Endometrial microvascular endothelial cells (primary cell): ENCODE results near the gene ACO1. TPM values are rescaled to one million over a fixed set of nuclear protein-coding genes. Genes with fewer than 3 reads are reported as not detected.

Experiments used
- in situ Hi-C: cut with HindIII; loops from 2 replicates; pipeline ENCODE4 v1.10.0; 2017; ENCODE audit warnings: low sequenced_read_pairs, low pct_unique_long_range_greater_than_20kb; ENCODE audit errors: inconsistent ontology term
- total RNA-seq: library from RNA; depleted of rRNA; stranded (reverse); fragments of >200 nt; gene quantifications from one replicate; pipeline ENCODE4 v1.2.3, GENCODE V29; 2015; ENCODE audit errors: inconsistent ontology term

The ACO1 gene
- total RNA-seq, 1 donor from 2014 or later = 136 TPM

DNA sequence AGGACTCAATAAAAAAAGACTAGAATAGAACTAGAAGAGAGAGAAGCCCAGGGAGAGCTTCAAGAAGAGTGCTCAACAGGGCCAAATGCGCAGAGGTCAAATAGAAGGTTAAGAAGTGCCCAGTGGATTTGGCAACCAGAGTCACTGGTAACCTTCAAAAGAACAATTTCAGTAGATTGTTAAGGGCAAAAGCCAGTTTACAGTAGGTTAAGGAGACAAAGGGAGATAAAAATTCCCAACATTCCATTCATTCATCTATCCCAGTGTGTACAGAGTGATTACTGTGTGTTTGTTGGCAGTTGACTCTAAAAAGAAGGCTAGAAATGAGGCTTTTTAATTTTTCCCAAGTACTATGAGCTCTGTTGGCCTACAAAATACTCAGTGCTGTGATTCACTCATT, 72.1 kb downstream of the ACO1 start:
- in situ Hi-C loops = no loop called here

DNA sequence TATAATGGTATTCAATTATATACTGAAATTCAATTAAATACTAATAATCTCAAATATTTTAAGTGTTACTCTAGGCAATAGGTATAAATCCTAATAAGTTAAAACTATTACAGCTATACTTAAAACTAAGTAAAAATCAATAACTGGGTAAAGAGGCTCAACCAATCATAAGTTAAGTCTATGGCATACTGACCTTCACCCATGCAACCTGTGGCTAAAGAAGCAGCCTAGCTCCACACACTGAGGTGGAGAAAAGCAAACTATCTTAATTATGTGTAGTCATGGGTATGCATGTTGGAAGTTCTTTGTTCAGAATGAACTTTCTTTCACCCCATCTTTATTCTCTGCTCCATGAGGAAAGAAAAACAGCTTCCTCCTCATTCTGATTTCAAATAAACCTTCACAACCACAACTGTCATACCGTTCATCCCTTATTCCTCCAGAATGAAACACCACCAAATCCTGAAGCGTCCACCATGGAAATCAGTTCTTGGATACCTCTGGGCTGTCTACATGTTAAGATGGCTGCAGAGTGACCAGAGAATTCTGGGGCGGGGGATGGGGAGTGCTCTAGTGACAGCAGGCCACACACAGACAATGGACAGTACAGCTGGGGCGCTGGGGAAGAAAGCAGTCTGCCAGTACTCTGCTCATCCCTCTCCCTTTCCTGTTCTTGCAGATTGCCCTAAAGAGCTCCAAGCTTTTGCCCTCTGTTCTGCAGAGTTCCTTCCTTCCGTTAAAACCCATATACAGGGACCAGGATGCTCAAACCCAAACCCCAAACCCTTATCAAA, 79.3 kb downstream of the ACO1 start:
- in situ Hi-C loops = no loop called here

DNA sequence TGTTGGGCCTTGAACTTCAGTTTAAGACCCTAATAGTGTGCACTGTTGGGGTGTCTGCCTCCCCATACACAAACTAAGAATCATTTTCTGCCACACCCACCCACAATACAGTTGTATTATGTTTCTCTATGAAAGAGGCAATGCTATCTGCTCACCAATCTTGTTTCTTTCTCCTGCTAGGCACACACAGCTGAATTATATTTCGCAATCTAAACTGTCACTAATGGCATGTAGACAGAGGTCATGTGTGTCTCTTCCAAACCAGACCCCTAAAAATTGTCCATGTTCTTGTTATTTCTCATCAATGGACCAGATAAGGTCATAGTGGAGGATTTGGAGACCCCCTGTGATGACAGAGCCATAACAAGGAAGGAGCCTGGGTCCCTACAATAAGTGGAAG, 84.3 kb downstream of the ACO1 start:
- in situ Hi-C loops = no loop called here

DNA sequence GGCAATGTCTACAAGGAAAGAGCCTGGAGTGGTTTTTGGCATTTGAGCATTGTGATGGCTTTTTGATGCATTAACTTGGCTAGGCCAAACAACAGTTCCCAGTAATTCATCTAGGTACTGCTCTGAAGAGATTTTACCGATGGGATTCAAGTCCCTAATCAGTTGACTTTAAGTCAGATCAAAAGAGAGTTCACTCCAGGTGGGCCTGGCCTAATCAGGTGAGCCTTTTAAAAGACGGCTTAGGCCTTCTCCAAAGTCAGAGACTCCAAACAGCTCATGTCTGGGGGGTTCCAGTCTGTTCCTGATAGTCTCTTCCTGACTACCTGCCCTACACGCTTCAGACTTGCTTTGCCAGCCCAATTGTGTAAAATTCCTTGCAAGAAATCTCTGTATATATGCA, 87.9 kb downstream of the ACO1 start:
- in situ Hi-C loops = no loop called here

DNA sequence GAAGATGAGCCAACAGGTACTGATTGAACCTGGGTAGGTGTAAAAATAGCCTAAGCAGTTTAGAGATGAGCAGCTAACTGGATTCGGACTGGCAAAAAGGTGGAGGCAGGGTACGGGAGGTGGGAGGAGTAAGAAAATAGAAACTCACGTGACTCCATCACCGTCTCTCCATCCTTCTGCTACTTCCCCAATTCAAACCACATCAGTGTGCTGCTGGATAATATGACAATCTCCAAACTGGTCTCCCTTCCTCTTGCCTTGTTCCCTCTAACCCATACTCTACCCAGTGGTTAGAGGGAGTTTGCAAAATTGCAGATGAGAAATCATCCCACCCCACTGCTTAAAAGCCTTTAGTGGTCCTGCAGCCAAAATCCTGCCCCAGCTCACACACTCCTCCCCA, 98.9 kb downstream of the ACO1 start:
- in situ Hi-C loops = no loop called here

DNA sequence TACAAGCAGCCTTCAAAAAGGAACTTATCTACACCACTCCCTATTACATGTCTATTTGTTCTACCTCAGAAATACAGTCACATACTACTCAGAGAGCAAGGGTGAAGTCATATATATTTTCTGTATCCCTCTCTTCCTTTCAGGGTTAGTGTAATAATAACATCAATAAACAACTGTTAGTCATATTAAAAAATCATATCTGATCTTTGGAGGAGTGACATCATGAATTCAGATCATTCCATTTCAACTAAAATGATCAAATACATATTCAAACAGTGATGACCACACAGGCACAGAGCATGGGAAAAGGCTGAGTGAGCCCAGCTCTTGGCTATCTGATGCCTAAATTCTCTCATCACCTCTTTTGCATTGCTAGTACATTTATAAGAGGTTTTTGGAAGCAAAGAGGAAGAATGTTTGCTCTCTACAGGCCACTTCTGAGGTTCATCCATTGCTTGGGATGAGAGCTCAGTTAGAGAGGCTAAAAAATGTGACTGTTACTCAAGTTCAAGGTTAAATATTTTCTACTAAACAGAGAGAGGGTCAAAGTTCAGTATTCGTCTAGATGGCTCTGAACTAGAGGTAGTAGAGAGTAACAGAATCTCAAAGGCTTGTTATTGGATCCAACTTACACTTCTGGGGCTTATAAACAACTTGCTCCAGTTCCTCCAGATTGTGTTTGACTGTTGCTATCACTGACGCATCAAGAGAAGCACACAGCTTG, 102.6 kb downstream of the ACO1 start:
- in situ Hi-C loops = no loop called here

DNA sequence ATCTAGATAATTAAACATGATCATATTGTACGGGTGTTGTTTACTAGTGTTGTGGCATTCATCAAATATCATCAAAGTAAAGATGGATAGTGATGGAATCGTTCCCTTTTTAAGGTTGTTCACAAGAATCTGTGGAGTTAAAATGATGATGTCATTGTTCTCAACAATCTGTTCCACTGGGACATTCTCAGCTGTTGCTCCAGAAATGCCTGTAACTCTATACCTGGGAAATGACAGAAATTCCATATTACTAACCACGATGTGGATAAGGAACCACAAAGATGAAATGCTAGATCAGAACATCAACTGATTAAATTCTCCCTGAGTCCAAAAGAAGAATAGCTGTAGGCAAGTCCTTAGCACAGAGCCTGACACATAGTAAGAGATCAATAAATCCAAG, 103.5 kb downstream of the ACO1 start:
- in situ Hi-C loops = no loop called here

DNA sequence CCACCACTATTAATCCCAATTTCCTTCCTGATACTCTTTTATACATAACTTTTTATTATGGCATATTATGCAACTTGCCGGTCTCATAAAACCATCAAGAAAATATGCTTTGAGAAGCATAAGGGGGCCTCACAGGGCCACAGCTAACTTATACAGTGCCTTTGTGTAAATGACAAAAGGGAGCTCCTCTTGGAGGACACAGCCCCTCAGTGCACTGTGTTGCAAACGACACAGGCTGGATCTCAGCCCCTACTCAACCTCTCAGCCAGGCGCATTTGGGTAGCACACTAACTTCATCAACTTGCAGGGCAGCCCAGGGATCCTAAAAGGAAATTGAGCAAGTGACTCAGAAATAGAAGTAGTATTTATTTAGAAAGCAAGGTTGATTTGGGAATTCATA, 106.2 kb downstream of the ACO1 start:
- in situ Hi-C loops = no loop called here

DNA sequence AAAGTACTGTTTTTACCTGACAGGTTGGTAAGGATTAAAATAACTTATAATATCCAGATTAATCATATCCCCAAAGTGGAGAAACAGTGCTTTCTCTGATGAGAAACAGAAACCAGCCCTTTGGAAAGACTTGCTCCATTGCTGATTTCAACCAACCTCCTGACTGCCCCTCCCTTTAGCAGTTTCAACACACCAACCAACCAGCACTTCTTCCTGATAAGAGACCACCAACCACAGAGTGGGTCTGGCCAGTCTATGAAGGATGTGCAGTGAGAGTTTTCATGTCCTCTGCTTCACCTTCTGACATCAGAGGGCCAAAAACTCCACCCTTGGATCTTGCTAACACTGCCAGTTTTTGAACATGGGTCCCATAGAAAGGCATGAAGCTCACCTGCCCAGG, 113.5 kb downstream of the ACO1 start:
- in situ Hi-C loops = no loop called here

DNA sequence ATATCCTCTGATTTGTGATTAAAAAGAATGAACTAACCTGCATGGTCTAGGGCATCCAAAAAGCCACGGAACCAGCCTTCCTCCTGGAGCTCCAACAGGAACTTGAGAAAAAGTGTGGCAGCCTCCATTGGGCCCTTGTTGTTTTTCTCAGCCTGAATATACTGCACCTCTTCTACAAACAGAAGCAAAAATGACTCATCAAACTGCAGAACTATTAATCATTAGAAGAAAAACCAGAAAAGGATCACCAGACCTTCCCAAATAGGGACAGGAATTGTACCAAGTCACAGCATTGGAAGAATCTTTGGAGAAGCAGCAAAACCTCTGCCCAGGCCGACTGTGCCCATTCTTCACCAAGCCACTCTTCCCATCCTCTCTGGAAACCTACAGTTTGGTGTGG, 116.3 kb downstream of the ACO1 start:
- in situ Hi-C loops = no loop called here

DNA sequence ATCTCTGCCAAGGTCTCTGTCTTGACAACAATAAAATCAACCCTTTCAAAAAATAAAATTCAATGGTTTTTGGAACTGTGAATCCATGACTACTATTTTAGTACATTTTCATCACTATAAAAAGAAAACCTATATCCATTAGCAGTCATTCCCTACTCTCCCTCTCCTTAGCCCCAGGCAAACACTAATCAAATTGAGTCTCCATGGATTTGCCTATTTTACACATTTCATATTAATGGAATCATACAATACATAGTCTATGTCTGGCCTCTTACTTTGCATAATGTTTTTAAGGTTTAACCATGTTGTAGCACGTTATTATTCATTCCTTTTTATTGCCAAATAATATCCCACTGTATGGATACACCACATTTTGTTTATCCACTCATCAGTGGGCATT, 117.4 kb downstream of the ACO1 start:
- in situ Hi-C loops = no loop called here

DNA sequence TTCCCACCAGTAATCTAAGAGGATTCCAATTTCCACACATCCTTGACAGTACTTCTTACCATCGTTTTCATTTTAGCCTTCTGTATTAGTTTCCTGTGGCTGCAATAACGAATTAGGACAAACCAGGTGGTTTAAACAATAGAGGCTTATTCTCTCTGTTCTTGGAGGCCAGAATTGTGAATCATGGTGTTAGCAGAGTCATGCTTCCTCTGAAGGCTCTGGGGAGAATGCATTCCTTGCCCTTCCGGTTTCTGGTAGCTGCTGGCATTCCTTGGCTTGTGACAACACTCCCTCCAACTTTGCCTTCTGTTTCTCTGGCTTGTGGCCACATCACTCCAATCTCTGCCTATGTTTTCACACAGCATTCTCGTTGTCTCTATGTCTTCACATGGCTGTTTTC, 118.0 kb downstream of the ACO1 start:
- in situ Hi-C loops = no loop called here

DNA sequence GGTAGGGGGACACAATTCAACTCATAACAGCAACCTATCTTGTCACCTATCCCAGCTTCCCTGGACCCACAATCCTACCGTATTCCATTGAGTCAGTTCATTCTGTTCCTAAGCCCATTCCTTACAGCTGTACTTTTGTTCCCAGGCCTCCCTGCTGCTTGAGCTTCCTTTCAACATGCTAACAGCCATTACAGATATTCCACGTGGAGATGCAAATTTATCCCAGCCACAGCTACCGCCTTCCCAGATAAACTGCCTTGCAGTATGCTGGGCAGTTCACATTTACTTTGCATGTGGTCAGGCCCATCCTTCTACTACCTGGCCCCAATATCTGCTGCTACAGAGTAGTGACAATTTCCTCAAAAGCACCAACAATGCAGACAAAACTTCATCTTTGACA, 118.6 kb downstream of the ACO1 start:
- in situ Hi-C loops = no loop called here

Other genes with a start within 250 kb of the ACO1 start
- gene RIGI, start 141.6 kb downstream of the ACO1 start, total RNA-seq = 38.1 TPM
- 3.4 TPM for gene SMIM27, start 167.7 kb downstream of the ACO1 start, total RNA-seq
- 16.5 TPM for gene TOPORS, start 167.9 kb downstream of the ACO1 start, total RNA-seq
- 86.0 TPM for gene NDUFB6, start 188.5 kb downstream of the ACO1 start, total RNA-seq